ENCODE results near the gene HPSE2. TPM values are rescaled to one million over a fixed set of nuclear protein-coding genes. Genes with fewer than 3 reads are reported as not detected.

The HPSE2 gene
- total RNA-seq, 1 donor from 2014 or later, result not detected

- no peak for TF ChIP-seq CTCF (IDR thresholded peaks at IDR 0.05; ENCODE audit: insufficient read depth, low read length, severe bottlenecking)
- H3K4me3 ChIP-seq (ENCODE audit: low read depth, low read length), result no peak overlapping the region
- peaks cover 45% of the 10 kb centered on the region for H3K27me3 ChIP-seq (ENCODE audit: control insufficient read depth, insufficient read depth, low read length)
- DNase-seq (ENCODE audit: low read depth) (no peak), FAIRE-seq (no peak)
- no peaks in the 10 kb centered on the region for H3K36me3 ChIP-seq (ENCODE audit: control insufficient read depth, insufficient read depth, low read length)
Measured at GRCh38 chr10:99233000-99233688, 2.5 kb downstream of the HPSE2 start.

GRCh38 chr10:99232360-99232999 is 3.2 kb downstream of the HPSE2 start:
- Histone ChIP-seq H3K4me3 (ENCODE audit: low read depth, low read length) (no peak overlapping the region), H3K27me3 (ENCODE audit: control insufficient read depth, insufficient read depth, low read length) (peaks cover 45% of the 10 kb centered on the region), H3K36me3 (ENCODE audit: control insufficient read depth, insufficient read depth, low read length) (no peaks in the 10 kb centered on the region)
- FAIRE-seq (no peak), DNase-seq (ENCODE audit: low read depth) (no peak)
- TF ChIP-seq CTCF (IDR thresholded peaks at IDR 0.05; ENCODE audit: insufficient read depth, low read length, severe bottlenecking), result no peak

- no peaks in the 10 kb centered on the region for H3K36me3 ChIP-seq (ENCODE audit: control insufficient read depth, insufficient read depth, low read length)
- no peak for TF ChIP-seq CTCF (IDR thresholded peaks at IDR 0.05; ENCODE audit: insufficient read depth, low read length, severe bottlenecking)
- no peaks in the 10 kb centered on the region for H3K27me3 ChIP-seq (ENCODE audit: control insufficient read depth, insufficient read depth, low read length)
- DNase-seq (ENCODE audit: low read depth) (peak; percentile 26), FAIRE-seq (no peak)
- no peak overlapping the region for H3K4me3 ChIP-seq (ENCODE audit: low read depth, low read length)
Measured at GRCh38 chr10:99224766-99225165, 10.9 kb downstream of the HPSE2 start.

- no peak for TF ChIP-seq CTCF (IDR thresholded peaks at IDR 0.05; ENCODE audit: insufficient read depth, low read length, severe bottlenecking)
- Histone ChIP-seq H3K27me3 (ENCODE audit: control insufficient read depth, insufficient read depth, low read length) (no peaks in the 10 kb centered on the region), H3K36me3 (ENCODE audit: control insufficient read depth, insufficient read depth, low read length) (no peaks in the 10 kb centered on the region), H3K4me3 (ENCODE audit: low read depth, low read length) (no peak overlapping the region)
- DNase-seq (ENCODE audit: low read depth), result no peak
- FAIRE-seq, result no peak
Measured at GRCh38 chr10:99207340-99207739, 28.3 kb downstream of the HPSE2 start.

GRCh38 chr10:99203310-99203709 is 32.3 kb downstream of the HPSE2 start:
- FAIRE-seq, result no peak
- H3K4me3 ChIP-seq (ENCODE audit: low read depth, low read length), result no peak overlapping the region
- H3K27me3 ChIP-seq (ENCODE audit: control insufficient read depth, insufficient read depth, low read length), result no peaks in the 10 kb centered on the region
- no peaks in the 10 kb centered on the region for H3K36me3 ChIP-seq (ENCODE audit: control insufficient read depth, insufficient read depth, low read length)
- TF ChIP-seq CTCF (IDR thresholded peaks at IDR 0.05; ENCODE audit: insufficient read depth, low read length, severe bottlenecking), result no peak
- no peak for DNase-seq (ENCODE audit: low read depth)

Data from bronchial epithelial cell (primary cell).